ENCODE data around the gene CD96. TPM values are rescaled to one million over a fixed set of nuclear protein-coding genes. Genes with fewer than 3 reads are reported as not detected.

The CD96 gene
- total RNA-seq, 1 experiment from 2014 or later, result 0.13 TPM

- Histone ChIP-seq H3K4me3 (no peak overlapping the region), H3K9me3 (replicated peaks) (no peaks in the 10 kb centered on the region), H3K27me3 (replicated peaks) (no peaks in the 10 kb centered on the region), H3K27ac (peak overlapping the region; percentile 75), H3K4me1 (replicated peaks) (peaks cover 61% of the 10 kb centered on the region), H3K36me3 (no peaks in the 10 kb centered on the region; the same call in 1 of the 2 replicates)
- no peak for DNase-seq (ENCODE audit: low read depth in 1 of 2, low spot score in 2 of 2)
These were observed 49.6 kb downstream of the CD96 start for GRCh38 chr3:111591555-111591954.

GRCh38 chr3:111592143-111592542, 50.1 kb downstream of the CD96 start:
- Histone ChIP-seq H3K27ac (peak overlapping the region; percentile 75), H3K36me3 (no peaks in the 10 kb centered on the region; the same call in 1 of the 2 replicates), H3K9me3 (replicated peaks) (no peaks in the 10 kb centered on the region), H3K4me1 (replicated peaks) (peaks cover 61% of the 10 kb centered on the region), H3K27me3 (replicated peaks) (no peaks in the 10 kb centered on the region), H3K4me3 (no peak overlapping the region)
- peak in 1 of 2 experiments; percentile 68 for DNase-seq (ENCODE audit: low read depth in 1 of 2, low spot score in 2 of 2)

DNA sequence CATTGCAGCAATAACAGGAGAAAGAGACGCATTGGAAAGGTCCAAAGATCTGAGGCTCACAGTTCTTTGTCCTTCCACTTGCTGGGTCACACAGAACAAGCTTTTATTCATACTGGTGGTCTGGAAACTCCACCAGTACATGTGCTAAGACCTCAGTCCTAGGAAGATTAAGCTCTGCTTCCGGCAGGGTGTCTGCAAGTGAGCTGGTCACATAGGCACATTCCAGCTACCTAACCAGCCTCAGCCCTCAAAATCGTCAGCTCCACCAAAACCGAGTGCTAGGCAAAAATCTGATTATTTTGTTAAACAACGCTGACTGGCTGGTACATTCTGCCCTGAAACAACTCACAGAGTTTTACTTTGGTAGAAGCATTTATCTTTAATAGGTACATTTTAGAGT, 50.9 kb downstream of the CD96 start:
- Histone ChIP-seq H3K4me3 (no peak overlapping the region), H3K4me1 (replicated peaks) (peaks cover 61% of the 10 kb centered on the region), H3K9me3 (replicated peaks) (no peaks in the 10 kb centered on the region), H3K27ac (peak overlapping the region; percentile 75), H3K36me3 (no peaks in the 10 kb centered on the region; the same call in 1 of the 2 replicates), H3K27me3 (replicated peaks) (no peaks in the 10 kb centered on the region)
- DNase-seq (ENCODE audit: low read depth in 1 of 2, low spot score in 2 of 2), result peak; percentile 31 to 61

- DNase-seq (ENCODE audit: low read depth in 1 of 2, low spot score in 2 of 2), result no peak
- Histone ChIP-seq H3K27me3 (replicated peaks) (no peaks in the 10 kb centered on the region), H3K4me1 (replicated peaks) (peaks cover 61% of the 10 kb centered on the region), H3K4me3 (no peak overlapping the region), H3K9me3 (replicated peaks) (no peaks in the 10 kb centered on the region), H3K27ac (peak overlapping the region; percentile 75), H3K36me3 (no peaks in the 10 kb centered on the region; the same call in 1 of the 2 replicates)
These were observed 51.7 kb downstream of the CD96 start for GRCh38 chr3:111593666-111594065.

DNA sequence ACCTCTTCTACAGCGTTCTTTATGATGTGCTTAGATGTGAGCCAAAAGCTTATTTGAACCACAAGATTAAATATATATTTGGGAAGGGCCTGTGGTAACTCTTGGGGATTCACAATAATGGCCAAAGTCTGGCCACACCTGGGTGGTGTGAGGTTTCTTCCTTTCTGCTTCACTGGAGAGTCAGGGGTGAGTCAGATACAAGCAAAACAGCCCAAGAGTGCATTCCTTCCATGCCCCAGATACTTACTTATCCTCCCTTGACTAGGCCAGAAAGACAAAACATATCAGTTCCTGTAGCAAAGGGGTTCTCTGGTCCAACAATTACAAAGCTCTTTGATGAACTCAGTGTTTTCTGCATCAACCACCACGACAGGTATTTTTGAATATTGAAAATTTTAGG, 52.2 kb downstream of the CD96 start:
- DNase-seq (ENCODE audit: low read depth in 1 of 2, low spot score in 2 of 2), result peak; percentile 69 to 71
- Histone ChIP-seq H3K27ac (peak overlapping the region; percentile 75), H3K27me3 (replicated peaks) (no peaks in the 10 kb centered on the region), H3K4me1 (replicated peaks) (peaks cover 61% of the 10 kb centered on the region), H3K36me3 (no peaks in the 10 kb centered on the region; the same call in 1 of the 2 replicates), H3K9me3 (replicated peaks) (no peaks in the 10 kb centered on the region), H3K4me3 (no peak overlapping the region)

DNA sequence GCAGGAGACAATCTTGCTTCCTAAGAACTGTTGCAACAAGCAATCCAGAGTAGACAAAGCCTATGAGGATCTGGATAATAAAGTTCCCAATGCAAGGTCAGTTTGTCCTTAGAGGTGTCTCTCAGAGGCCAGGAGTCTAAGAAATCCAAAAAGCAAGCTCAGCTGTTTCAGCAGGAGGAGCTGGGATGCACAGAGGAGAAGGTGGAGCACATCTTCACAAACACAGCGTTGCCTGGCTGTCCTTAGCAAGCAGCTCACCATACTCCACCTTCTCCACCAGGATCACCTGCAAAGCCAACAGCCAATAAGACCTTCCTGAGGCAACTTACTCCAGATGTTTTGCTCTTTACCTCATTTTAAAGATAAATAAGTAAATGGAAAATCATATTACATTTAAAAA, 52.8 kb downstream of the CD96 start:
- Histone ChIP-seq H3K4me3 (no peak overlapping the region), H3K4me1 (replicated peaks) (peaks cover 56% of the 10 kb centered on the region), H3K27ac (peak overlapping the region; percentile 30; the same call in 1 of the 2 replicates), H3K27me3 (replicated peaks) (no peaks in the 10 kb centered on the region), H3K36me3 (no peaks in the 10 kb centered on the region; the same call in 1 of the 2 replicates), H3K9me3 (replicated peaks) (no peaks in the 10 kb centered on the region)
- no peak for DNase-seq (ENCODE audit: low read depth in 1 of 2, low spot score in 2 of 2)

DNA sequence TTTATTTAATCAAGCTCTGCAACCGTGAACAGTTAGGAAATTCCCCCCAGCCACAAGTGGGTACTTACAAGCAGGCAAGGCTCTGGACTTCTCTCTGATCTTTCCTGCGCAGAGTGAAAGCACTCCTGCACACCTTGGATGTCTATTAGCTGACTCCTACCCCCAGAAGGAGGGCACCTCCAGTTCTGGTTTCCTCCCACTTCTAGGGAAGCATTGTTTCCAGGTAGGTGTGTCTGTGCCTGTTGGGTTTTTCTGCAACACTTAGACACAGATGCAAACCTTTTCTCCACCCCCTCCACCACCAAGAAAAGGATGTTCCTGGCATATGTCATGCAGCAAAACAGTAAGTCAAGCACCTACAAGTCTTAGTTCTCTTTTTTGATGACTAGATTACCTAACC, 53.2 kb downstream of the CD96 start, which contains the start of gene ZBED2:
Gene ZBED2 (minus strand): TSS at position 115 of the 400 bp plus-strand sequence. CDS start 1,145 bp downstream, outside the sequence.
- H3K36me3 ChIP-seq, result no peaks in the 10 kb centered on the region; the same call in 1 of the 2 replicates
- peak within 1 kb of the TSS; percentile 75; the same call in 1 of the 2 replicates for H3K27ac ChIP-seq
- DNase-seq (ENCODE audit: low read depth in 1 of 2, low spot score in 2 of 2), result no peak
- no peak within 1 kb of the TSS for H3K4me3 ChIP-seq
- H3K4me1 ChIP-seq (replicated peaks), result peaks cover 52% of the 10 kb centered on the region
- no peaks in the 10 kb centered on the region for H3K27me3 ChIP-seq (replicated peaks)
- no peaks in the 10 kb centered on the region for H3K9me3 ChIP-seq (replicated peaks)

GRCh38 chr3:111596328-111596727, 54.3 kb downstream of the CD96 start:
- H3K27ac ChIP-seq, result no peak overlapping the region
- no peak overlapping the region for H3K4me3 ChIP-seq
- H3K27me3 ChIP-seq (replicated peaks), result no peaks in the 10 kb centered on the region
- DNase-seq (ENCODE audit: low read depth in 1 of 2, low spot score in 2 of 2), result no peak
- H3K4me1 ChIP-seq (replicated peaks), result peaks cover 41% of the 10 kb centered on the region
- no peaks in the 10 kb centered on the region for H3K9me3 ChIP-seq (replicated peaks)
- H3K36me3 ChIP-seq, result no peaks in the 10 kb centered on the region; the same call in 1 of the 2 replicates

- peaks cover 23% of the 10 kb centered on the region for H3K4me1 ChIP-seq (replicated peaks)
- DNase-seq (ENCODE audit: low read depth in 1 of 2, low spot score in 2 of 2), result no peak
- no peaks in the 10 kb centered on the region; the same call in 1 of the 2 replicates for H3K36me3 ChIP-seq
- H3K27ac ChIP-seq, result no peak overlapping the region
- no peak overlapping the region for H3K4me3 ChIP-seq
- H3K9me3 ChIP-seq (replicated peaks), result no peaks in the 10 kb centered on the region
- H3K27me3 ChIP-seq (replicated peaks), result no peaks in the 10 kb centered on the region
These were observed 56.1 kb downstream of the CD96 start for GRCh38 chr3:111598139-111598538.

DNA sequence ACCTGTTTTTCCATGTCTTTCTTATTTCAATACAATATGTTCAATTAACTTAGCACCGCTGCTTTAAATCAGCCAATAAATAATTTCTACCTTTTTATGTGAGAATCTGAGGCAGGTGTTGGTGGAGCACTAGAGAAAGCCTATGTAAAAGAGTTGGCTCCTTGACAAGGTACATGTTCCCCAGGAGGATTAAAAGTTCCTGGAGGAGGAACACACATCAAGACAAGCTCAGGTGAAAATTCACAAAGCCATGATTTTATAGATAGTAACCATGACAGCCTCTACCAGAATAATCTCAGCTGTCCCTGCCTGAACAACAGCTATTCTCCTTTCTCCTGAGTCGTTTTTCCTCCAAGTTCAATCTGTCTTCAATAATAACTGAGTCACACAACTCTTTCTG, 56.6 kb downstream of the CD96 start:
- Histone ChIP-seq H3K4me3 (no peak overlapping the region), H3K27ac (no peak overlapping the region), H3K9me3 (replicated peaks) (no peaks in the 10 kb centered on the region), H3K36me3 (no peaks in the 10 kb centered on the region; the same call in 1 of the 2 replicates), H3K4me1 (replicated peaks) (peaks cover 18% of the 10 kb centered on the region), H3K27me3 (replicated peaks) (no peaks in the 10 kb centered on the region)
- no peak for DNase-seq (ENCODE audit: low read depth in 1 of 2, low spot score in 2 of 2)

DNA sequence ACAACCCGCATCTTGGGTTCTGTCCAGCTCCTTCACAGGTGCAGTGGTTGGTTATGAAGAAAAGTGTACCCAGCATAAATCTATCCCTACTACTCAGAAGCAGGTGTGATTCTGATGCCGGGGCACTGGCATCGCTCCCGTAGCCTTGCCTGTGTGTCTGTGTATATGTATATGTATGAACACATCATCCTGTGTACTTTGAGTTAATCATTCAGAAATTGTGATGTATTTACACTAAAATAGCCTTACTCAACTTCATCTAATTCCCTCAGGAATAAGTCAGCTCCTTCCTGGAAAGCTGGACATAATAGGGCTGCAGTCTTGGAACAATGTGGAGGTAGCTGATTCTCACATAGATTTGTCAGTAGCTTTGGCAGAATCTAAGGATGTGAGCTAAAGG, 59.8 kb downstream of the CD96 start:
- Histone ChIP-seq H3K9me3 (replicated peaks) (no peaks in the 10 kb centered on the region), H3K27ac (no peak overlapping the region), H3K27me3 (replicated peaks) (no peaks in the 10 kb centered on the region), H3K4me1 (replicated peaks) (peaks cover 11% of the 10 kb centered on the region), H3K4me3 (no peak overlapping the region), H3K36me3 (no peaks in the 10 kb centered on the region)
- no peak for DNase-seq (ENCODE audit: low read depth in 1 of 2, low spot score in 2 of 2)

GRCh38 chr3:111603679-111604078, 61.7 kb downstream of the CD96 start:
- Histone ChIP-seq H3K4me1 (replicated peaks) (peaks cover 11% of the 10 kb centered on the region), H3K27me3 (replicated peaks) (no peaks in the 10 kb centered on the region), H3K36me3 (no peaks in the 10 kb centered on the region), H3K4me3 (no peak overlapping the region), H3K27ac (no peak overlapping the region), H3K9me3 (replicated peaks) (no peaks in the 10 kb centered on the region)
- no peak for DNase-seq (ENCODE audit: low read depth in 1 of 2, low spot score in 2 of 2)

- DNase-seq (ENCODE audit: low read depth in 1 of 2, low spot score in 2 of 2), result no peak
- H3K9me3 ChIP-seq (replicated peaks), result no peaks in the 10 kb centered on the region
- H3K27ac ChIP-seq, result no peak overlapping the region
- H3K27me3 ChIP-seq (replicated peaks), result no peaks in the 10 kb centered on the region
- no peaks in the 10 kb centered on the region for H3K36me3 ChIP-seq
- no peak overlapping the region for H3K4me3 ChIP-seq
- H3K4me1 ChIP-seq (replicated peaks), result peaks cover 11% of the 10 kb centered on the region
These were observed 62.1 kb downstream of the CD96 start for GRCh38 chr3:111604119-111604518.

DNA sequence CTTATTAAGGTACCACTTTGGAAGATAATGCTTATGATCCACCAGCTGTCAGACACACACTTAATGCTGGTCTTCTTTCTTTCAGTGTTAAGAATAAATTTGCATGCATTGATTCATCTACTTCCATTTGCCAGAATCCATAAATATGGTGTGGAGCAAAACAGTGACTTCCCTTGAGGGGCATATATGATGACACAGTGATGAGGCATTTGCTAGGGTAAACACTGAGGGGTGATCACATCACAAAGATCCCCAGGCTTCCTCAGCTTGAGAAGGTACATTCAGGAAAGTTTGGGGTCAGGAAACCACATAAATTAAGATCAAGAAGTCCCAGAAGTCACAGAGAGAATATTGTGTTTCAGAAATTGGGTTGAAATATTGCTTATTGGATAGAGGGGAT, 63.0 kb downstream of the CD96 start:
- DNase-seq (ENCODE audit: low read depth in 1 of 2, low spot score in 2 of 2), result peak in 1 of 2 experiments; percentile 25
- Histone ChIP-seq H3K4me3 (no peak overlapping the region), H3K4me1 (replicated peaks) (peaks cover 11% of the 10 kb centered on the region), H3K9me3 (replicated peaks) (no peaks in the 10 kb centered on the region), H3K36me3 (no peaks in the 10 kb centered on the region), H3K27me3 (replicated peaks) (no peaks in the 10 kb centered on the region), H3K27ac (no peak overlapping the region)

DNA sequence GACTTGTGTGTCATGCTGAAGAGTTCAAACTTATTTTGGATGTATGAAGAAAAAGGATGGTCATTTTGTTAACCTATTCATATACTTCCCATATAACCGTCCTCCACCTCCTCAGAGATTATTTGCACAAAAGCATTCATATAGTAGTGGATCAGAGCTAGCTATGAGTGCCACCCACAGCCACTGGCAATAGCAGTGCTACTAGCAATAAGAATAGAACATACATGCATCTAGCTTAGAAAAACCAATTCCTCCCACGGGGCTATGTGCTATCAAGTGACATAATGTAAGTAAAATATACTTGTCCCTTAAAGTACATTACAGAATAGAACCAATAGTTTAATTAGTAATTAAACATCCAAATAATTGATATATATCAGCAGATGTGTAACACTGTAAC, 63.5 kb downstream of the CD96 start:
- DNase-seq (ENCODE audit: low read depth in 1 of 2, low spot score in 2 of 2), result no peak
- no peaks in the 10 kb centered on the region for H3K36me3 ChIP-seq
- peaks cover 11% of the 10 kb centered on the region for H3K4me1 ChIP-seq (replicated peaks)
- H3K27ac ChIP-seq, result no peak overlapping the region
- no peak overlapping the region for H3K4me3 ChIP-seq
- no peaks in the 10 kb centered on the region for H3K9me3 ChIP-seq (replicated peaks)
- H3K27me3 ChIP-seq (replicated peaks), result no peaks in the 10 kb centered on the region
